ENCODE data around the gene SLC35A5.

The SLC35A5 gene

DNA sequence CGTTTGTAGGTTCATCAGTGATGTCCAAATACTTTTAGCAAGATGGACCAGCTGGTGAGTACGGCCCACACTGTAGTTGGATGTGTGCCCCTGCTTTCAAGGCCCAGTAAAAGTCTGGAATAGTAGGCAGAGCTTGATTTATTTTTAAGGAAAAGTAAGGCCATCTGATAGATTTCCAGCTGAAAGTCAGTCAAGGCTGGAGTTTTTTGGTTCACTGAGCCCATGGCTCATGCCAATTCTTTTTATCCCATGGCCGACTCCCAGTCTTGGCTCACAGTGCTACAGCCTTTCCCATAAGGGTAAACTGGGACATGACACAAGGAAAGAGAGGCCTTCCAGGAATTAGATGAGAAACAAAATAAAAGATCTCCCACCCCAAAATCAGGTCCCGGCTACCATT, 65.6 kb downstream of the SLC35A5 start:
- DNase-seq (ENCODE audit: low read depth) = no peak

DNA sequence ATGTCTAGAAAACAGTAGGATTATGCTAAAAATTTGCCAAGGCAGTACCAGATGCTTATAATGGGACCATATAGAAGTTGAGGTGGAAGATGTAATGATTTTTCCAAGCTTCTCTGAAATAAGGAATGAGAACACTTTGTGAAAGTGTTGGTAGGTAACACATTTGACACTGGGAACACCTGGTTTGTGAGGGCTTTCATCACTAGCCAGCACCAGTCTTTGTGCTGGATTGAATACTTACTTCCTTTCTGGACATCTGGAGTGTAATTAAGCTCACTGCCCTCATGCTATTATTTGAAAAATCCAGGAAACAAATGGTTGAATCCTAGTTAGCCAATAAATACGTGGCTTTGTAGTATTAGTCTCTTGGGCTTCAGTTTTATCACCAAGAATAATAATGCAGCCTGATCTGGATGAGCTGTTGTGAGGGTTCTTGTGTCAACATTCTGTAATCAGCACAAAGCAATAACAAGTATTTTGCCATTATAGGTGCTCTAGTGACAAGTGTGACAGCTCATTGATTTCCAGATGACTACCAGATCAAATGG, 66.1 kb downstream of the SLC35A5 start:
- no peak for DNase-seq (ENCODE audit: low read depth)

DNA sequence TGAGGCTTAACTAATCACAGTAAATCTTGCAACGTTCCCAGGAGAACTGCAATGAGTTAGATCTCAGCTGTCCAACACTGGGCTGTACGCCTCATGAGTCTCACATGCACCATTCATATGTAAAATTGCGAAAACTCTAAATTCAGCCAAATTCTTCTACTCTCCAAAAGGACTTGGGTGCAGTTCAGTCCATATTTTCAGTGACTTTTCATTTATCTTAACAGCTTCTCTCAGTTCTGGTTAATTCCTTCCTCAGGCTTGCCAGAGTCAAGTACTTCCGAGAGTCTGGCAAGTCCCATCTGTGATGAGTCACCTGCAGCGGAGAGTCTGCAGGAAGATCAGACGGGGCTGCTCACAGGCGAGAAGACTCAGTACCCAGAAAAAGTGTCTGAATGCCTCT, 67.6 kb downstream of the SLC35A5 start:
- peak; percentile 96 for DNase-seq (ENCODE audit: low read depth)

DNA sequence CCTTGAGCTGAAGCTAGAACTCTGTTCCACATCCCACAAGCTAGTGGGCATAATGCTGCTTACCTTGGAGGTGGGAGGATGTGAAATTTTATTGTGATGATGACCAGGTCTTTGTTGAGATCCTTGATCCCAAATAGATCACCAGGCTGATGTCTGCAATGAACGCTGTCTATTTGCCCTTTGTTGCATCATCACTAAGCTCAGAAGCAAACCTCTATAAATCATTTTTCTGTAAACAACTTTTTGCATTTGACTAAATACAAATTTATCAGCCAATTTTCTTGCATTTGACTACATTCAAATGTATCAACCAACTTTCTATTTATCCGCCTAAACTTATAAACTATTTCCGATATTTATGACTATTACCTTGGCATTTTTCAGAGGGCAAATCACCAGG, 69.4 kb downstream of the SLC35A5 start:
- DNase-seq (ENCODE audit: low read depth) = no peak

DNA sequence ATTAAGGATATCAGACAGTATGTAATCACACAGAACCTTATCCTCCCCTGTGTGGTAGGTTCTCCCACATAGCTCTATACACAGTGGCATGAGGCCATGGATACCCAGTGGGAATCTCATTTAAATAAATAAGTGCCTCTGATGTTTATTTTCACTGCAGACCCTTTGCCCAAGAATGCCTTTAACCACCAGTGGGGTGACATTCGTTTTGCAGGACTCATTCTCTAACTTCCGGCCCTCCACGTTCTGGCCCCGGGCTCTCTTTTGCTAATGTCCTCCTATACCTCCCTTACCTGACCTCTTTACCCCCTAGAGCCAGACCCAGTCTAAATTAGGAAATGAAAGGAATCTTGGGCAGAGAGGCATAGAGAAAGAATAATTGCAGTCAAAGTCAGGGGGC, 70.8 kb downstream of the SLC35A5 start:
- DNase-seq (ENCODE audit: low read depth) = no peak

DNA sequence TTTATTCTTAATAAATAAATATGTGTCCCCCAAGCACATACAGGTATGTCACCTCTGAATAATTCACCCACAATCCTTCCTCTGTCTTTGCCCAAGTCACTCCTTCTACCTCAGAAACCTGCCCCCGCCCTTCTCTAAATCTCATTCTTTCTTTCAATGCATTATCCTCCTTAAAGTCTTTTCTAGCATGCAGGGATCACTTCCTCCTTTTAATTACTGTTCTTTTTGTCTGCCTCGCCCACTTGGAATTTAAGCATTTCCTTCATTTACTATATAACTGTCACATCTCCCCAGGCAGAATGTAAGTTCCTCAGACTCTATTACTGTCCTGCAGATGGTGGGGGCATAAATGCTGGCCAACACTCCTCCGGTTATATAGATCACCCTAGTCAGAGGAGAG, 71.3 kb downstream of the SLC35A5 start:
- DNase-seq (ENCODE audit: low read depth) = no peak

DNA sequence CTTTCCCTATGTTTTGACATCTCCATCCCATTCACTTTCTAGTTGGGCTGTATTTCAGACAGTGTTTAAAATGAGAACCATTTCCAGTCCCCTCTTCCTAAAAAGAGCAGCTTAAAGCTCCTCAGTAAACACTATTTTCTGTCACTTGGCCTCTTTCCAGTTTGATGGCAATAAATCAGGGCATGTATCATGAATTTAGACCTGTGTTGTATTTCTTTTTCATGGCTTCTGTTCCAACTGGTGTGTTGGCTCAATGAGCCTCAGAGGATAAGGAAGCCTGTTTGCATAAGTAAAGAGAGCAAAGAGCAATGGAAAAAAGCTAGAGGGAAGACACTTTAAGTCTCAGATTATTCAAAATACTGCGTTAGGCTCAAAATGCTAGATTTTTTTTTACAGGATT, 71.9 kb downstream of the SLC35A5 start:
- no peak for DNase-seq (ENCODE audit: low read depth)

DNA sequence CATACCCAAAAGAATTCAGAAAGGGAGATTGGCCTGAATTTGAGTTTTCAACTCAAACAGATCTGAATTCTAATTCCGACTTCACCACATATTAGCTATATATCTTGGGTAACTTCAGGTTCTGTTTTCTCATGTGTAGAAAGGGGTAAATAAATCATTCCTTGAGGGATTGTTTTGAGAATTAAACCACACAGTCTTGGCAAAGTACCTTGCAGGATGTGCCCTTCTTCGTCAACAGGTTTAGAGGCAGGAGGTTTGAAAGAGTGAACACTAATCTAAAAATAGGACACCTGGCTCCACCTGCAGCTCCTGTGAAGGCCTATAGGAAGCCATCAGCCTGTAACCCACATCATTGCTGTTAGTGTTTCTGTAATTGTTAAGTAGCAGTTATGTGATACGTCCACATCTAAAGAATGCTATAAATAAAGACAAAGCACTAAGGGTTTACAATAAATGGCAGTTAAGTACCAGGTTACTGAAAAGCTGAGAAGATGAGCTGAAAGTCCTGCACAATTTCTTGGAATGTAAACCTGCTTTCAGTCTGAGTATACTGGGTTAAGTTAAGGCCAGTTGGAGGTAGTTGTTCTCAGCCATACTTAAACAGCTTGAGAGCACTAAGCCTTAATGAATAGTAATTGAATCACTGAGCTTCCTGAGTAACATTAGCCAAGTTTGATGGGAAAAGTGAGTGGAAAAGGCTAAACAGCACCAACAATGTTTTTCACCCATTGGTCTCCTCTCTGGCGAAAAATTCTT, 73.1 kb downstream of the SLC35A5 start:
- no peak for DNase-seq (ENCODE audit: low read depth)
